HG02588 (cell line): Measurements from ENCODE around the gene SELENOO.

Source experiments
- ATAC-seq: cut with Tn5 transposase; IDR thresholded peaks from one replicate; pipeline ENCODE4 v1.9.1; 2021; ENCODE audit warnings: mild to moderate bottlenecking, moderate library complexity; ENCODE audit not compliant: unreplicated experiment

Gene SELENOO

DNA sequence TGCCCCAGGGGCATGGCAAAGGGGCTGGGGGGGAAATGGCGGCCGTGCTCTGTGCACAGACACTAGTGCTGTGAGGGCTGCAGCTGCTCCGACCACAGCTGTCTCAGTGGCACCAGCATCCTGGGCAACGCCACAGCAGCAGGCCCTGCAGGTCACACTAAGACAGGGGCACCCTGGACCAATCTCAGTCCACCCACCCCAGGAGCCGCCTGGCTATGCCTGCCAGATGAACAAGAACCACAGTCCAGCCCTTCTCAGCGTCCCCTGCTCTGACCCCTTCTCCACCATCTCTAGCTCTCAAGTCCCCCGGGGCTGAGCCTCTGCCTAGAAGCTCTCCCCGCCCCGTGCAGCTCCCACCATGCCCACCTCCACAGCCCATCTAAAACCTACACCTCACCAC, 27.6 kb downstream of the SELENOO start:
- ATAC-seq = no peak

- no peak for ATAC-seq
Measured at GRCh38 chr22:50229370-50229769, 28.6 kb downstream of the SELENOO start.

DNA sequence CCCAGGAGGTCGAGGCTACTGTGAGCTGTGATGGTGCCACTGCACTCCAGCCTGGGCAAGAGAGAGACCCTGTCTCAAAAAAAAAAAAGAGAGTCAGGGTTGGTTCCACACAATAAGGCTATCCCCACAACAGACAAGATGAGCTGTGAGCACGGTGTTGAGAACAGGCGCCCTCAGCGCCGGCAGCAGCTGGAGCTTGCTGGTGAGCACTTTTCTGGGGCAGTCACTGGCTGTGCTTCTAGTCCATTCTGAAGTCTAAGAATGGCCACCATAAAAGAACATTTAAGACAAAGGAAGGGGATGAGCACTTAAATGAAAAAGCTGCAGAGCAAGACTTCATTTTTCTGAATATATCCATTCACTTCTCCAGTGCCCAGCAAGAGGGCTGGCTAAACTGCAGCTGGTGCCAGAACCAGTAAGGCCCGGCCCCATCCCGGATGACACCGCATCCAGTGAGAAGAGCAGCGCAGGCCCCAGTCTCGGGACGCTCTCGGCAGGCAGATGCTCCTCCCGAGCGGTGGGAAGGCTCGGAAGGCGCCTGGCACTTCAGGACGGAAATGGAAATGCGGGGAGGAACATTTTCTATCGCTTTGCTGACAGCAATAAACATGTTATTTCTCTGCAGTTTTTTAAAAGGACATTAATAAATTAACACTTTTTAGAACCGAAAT, 31.8 kb downstream of the SELENOO start:
- no peak for ATAC-seq

- ATAC-seq = no peak
Measured at GRCh38 chr22:50233223-50233622, 32.4 kb downstream of the SELENOO start.

GRCh38 chr22:50236731-50237409, 36.1 kb downstream of the SELENOO start:
- no peak for ATAC-seq

- no peak for ATAC-seq
Measured at GRCh38 chr22:50238755-50239154, 37.9 kb downstream of the SELENOO start.

- no peak for ATAC-seq
Measured at GRCh38 chr22:50242406-50242949, 41.7 kb downstream of the SELENOO start.

DNA sequence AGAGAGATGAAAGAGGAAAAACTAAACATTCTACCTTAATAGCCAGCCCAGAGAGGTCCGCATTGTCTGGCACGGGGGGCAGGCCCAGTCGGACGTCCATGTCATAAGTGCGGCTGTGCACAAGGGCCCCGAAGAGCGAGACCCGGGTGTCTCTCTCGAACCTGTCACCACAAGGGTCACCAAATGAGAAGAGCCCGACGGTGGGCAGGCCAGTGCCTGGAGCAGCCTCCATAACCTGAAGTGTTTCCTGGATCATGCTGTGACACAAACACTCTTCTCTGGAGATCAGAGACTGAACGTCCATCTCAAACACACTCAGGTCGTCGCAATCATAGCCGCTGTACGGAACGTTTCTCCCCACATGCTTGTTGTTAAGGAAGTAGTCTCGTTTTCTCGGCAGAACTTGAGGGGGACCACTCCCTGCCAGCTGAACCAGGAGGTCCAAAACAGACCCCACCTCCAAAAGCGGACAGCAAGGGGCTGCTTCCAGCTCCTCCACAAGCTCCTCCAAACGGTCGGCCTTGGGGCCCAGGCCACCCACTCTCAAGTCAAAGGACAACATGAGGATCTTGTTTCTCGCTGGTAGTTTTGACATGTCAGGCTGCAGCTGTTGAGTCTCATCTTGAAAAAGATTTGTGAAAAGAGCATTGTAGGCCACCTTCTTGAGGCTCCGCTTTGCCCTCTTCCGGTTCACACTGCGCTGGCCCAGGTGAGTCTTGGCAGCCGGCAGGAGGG, 43.0 kb downstream of the SELENOO start:
- ATAC-seq = no peak

DNA sequence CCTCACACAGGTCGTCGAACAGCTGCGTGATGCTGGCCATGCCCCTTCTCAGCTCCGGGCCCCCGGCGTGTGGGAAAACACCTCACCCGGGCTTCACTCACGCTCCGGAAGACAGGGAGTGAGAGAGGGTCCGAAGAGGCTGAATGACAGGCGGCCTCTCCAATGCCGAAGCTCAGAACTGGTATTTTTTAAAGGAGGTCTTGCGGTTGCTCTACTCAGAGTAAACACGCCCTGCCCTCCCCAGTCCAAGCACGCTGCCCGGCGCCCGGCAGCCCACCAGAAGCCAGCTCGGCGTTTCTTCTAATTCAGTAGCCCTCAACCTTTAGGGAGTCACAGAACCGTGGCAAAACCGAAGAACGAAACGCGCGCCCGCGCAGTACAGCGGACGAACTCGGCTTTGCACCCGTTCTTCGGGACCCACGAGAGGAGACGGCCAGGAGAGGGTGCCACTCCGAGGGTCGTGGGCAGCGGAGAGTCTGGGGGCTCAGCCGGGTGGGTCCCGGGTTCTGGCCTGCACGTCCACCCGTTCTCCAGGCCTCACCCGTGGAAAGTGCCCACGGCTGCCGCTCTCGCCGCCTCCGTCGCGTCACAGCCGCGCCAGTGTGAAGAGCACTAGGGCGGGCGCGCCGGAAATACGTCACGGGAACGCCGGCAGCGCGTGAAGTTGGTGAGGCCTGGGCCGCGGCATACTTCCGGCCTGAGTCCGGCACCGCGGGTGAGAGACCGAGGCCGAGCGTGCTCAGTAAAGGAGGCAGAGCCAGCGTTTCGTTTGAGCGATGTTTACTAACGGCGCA, 43.8 kb downstream of the SELENOO start, which contains the start of gene TUBGCP6:
TSS of gene TUBGCP6 (minus strand) at position 604 of the 794 bp plus-strand sequence. CDS start at position 40, 564 bp downstream.
- peak; percentile 69 for ATAC-seq

GRCh38 chr22:50245214-50246072, 44.6 kb downstream of the SELENOO start:
- ATAC-seq = no peak

DNA sequence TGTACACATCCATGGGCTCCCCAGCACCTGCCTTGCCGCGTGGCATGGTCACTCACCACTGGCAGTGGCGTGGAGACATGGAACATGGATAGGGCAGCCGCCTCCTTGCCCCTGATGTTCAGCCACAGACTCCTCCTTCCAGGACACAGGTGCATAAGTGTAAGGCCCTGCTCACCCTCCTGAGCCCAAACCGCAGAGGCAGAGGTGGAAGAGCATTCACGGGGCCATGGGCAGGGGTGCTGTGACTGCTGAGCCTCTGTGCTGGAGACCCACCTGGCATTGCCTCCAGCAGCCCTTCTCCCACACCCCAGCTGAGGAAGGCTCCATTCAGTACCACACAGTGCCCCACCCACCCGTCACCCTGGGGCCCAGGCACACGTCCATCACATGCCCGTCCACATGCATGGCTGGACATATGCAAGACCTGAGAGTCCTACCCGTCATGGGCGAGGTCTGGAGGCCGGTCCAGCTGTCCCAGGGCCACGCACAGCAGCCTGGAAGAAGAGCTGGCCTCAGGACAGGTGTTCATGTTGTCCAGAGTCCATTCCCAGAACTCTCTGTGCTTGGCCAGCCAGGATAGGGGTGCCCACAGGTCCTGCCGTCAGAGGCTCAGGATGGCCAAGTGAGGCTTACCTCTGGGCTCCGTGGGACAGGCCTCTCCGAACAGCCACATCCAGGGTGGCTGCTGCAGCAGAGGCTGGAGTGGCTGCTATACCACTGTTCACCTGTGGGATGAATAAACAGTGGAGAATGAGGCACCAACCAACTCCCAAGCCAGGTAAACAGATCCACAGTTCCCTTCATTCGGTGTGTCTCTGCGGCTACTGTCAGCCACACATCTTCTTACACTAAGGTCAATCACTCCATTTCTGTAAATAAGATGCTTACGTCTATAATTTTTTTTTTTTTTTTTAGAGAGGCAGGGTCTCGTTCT, 45.7 kb downstream of the SELENOO start:
- no peak for ATAC-seq

GRCh38 chr22:50247748-50248147, 46.9 kb downstream of the SELENOO start:
- ATAC-seq = no peak

- no peak for ATAC-seq
Measured at GRCh38 chr22:50248196-50249081, 47.6 kb downstream of the SELENOO start.

DNA sequence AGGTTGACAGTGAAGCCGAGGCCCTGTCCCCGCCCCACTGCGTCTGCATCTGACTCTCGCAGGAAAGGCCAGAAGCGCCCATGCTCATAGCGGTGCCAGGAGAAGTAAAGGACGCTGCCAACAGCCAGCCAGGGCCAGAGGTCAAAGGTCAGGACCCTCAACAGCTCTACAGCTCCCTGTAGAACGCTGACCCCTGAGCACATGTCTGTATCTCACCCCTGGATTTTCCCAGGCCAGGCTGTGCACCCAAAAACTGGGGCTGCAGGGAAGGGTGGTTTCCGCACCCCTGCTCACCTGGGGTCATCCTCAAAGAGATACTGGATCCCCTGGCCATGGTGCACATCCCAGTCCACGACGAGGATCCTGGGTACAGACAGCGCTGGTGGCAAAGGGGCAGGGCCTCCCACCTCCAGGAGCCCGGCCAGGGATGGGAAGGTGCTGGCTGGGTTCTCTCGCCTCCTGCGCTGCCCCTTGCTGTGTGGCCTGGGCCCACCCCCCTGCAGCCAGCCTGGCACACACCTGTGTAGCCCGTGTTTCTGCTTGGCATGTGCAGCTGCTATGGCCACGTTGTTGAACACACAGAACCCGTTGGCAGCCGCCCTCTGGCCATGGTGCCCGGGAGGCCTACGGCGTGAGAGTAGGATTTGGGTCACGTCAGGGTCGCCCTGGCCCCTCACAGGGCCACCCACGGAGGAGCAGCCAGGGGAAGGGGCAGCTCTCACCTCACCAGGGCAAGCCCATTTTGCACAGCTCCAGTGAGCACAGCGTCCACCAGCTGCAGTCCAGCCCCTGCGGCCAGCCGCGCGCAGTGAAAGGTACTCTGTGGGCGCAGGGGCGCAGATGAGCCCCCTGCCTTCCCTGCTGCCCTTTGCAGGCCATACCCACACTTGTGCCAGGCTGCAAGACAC, 48.8 kb downstream of the SELENOO start:
- ATAC-seq = no peak

GRCh38 chr22:50250249-50250554, 49.4 kb downstream of the SELENOO start:
- ATAC-seq = no peak

DNA sequence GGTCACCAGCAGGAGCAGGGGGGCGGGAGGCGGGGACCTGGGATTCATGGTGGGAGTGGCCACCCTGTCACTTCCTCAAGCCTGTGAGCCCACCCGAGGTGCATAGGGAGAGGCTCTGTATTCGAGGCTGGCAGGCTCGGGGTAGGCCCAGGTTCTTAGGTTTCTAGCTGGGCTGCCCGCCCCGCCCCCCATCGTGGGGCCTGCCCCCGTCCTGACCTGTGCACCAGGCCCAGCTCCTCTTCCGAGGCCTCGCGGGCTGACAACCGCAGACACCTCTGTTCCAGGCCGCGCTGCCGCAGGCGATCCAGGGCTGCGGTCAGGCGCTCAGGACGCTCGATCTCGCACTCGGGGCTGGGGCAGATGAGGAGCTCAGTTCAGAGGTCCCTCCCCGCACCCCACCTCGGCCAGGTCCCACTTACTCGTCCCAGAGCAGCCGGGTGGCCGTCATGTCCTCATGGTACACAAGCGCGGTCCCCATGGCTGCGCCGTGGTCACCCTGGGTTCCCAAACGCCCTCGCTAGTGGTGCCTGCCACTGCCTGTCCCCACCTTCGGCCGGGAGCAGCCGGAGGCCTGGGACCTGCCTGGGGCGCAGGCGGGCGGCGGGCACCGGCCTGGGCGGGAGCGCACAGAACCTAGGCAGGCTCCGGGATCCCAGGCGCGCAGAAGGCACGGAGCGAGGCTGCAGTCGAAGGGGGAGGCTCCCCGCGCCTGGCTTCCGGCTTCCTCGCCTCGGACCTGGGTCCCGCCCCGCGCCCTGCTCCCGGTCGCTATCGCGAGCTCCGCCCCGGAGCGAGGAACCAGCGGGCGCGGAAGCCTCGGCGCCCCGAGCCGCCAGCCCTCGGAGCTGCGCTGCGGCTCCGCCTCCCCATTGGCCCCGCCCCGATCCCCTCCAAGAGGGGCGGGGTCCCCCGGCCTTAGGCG, 50.0 kb downstream of the SELENOO start, which contains the start of gene HDAC10:
TSS of gene HDAC10 (minus strand) at position 711 of the 922 bp plus-strand sequence. CDS start at position 478, 233 bp downstream.
- peak; percentile 49 for ATAC-seq
